ENCODE data around the gene MIGA2.
"Not testable (repeated sequence)": the region's sequence is repeated elsewhere in the genome, so short reads cannot be mapped to it uniquely, and the experiment has no call there.

Gene MIGA2

DNA sequence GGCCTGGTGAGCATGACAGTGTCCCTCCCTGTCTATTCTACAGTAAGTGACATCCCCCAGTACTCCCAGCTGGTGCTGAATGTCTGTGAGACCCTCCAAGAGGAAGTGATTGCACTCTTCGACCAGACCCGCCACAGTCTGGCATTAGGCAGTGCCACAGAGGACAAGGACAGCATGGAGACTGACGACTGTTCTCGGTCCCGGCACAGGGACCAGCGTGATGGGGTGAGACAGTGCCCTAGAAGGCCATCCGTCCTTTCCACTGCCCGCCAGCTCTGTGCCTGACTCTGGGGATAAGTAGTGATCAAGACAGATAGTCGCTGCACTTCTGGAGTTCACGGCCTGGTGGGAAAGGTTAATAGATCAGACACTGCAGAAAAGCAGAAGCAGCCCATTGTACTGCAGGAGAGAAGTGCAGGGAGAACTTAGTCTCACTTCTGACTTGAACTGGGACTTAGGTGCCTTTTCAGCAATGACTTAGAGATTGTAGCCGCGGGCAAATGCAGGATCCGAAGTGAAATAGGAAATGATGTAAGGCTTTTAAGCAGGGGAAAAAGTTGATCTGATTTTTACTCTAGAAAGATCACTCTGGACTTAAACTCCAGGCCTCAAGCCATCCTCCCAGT is 36.7 kb upstream of the MIGA2 start:
- peak overlapping the region; percentile 40; the same call in 1 of the 2 replicates for H3K27ac ChIP-seq
- TF ChIP-seq, protein P1, sequence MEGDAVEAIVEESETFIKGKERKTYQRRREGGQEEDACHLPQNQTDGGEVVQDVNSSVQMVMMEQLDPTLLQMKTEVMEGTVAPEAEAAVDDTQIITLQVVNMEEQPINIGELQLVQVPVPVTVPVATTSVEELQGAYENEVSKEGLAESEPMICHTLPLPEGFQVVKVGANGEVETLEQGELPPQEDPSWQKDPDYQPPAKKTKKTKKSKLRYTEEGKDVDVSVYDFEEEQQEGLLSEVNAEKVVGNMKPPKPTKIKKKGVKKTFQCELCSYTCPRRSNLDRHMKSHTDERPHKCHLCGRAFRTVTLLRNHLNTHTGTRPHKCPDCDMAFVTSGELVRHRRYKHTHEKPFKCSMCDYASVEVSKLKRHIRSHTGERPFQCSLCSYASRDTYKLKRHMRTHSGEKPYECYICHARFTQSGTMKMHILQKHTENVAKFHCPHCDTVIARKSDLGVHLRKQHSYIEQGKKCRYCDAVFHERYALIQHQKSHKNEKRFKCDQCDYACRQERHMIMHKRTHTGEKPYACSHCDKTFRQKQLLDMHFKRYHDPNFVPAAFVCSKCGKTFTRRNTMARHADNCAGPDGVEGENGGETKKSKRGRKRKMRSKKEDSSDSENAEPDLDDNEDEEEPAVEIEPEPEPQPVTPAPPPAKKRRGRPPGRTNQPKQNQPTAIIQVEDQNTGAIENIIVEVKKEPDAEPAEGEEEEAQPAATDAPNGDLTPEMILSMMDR (conservative IDR thresholded peaks at IDR 0.05; ENCODE audit: low read depth), result no peak
- ChIA-PET CTCF (no interaction called here), POLR2A (ENCODE audit: low non-redundant PET) (no interaction called here)
- no peak for DNase-seq (ENCODE audit: low spot score)

DNA sequence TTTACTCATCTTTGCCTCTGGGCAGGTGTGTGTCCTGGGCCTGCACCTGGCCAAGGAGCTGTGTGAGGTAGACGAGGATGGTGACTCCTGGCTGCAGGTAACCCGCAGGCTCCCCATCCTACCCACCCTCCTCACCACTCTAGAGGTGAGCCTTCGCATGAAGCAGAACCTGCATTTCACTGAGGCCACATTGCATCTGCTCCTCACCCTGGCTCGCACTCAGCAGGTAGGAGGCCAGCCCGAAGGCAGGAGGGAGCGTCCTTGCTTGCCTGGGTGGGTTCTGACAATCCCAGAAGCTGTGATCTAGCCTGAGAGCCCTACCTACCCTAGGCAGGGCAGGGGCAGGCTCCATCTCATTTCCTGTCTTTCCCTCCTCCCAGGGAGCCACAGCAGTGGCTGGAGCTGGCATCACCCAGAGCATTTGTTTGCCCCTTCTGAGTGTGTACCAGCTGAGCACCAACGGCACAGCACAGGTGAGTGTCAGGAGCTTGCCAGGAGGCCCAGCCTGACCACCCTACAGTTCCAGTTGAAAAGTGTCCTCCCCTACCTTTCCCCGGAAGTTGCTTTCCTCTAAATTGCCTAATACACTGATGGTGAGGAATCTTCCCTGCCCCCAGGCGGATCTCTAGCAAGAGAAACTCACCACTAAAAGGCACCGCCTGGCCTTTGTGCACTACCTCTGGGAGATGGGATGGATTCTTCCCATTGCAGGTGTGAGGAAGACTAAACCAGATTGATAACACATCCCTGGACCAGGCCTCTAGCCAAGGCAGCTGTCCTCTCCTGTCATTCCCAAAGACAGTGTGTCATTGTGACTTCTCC is 34.7 kb upstream of the MIGA2 start:
- DNase-seq (ENCODE audit: low spot score), result no peak
- ChIA-PET CTCF (interaction anchor here (0.6 to 1.7 kb wide), 3 partner anchors 8 to 363 kb away, joined by 3 to 6 read pairs (median 4); no protein-coding TSS in a partner anchor), POLR2A (ENCODE audit: low non-redundant PET) (no interaction called here)
- H3K27ac ChIP-seq, result peak overlapping the region; percentile 32
- TF ChIP-seq, protein P1 (conservative IDR thresholded peaks at IDR 0.05; ENCODE audit: low read depth), result no peak

DNA sequence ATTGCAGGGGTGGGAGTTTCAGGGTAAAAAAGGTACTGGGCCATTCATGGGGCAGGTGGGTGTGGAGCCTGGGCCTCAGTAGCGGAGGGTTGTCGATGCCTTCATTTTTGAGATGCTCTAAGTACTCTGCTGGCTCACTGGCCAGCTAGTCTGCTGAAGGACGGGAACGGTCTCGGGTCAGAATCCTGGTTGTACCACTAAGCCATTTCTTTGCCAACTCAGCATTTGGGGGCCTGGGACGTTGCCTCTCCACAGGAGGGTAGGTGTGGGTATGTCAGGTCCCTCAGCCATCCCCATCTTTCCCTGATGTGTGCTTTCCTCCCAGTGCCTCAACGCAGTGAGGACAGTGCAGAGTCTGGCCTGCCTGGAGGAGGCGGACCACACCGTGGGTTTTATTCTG is 33.4 kb upstream of the MIGA2 start:
- ChIA-PET CTCF (interaction anchor here (1.7 kb wide), 1 partner anchor 10 kb away, joined by 6 read pairs; no protein-coding TSS in a partner anchor), POLR2A (ENCODE audit: low non-redundant PET) (no interaction called here)
- DNase-seq (ENCODE audit: low spot score), result no peak
- peak overlapping the region; percentile 32 for H3K27ac ChIP-seq
- TF ChIP-seq, protein P1 (conservative IDR thresholded peaks at IDR 0.05; ENCODE audit: low read depth), result no peak

DNA sequence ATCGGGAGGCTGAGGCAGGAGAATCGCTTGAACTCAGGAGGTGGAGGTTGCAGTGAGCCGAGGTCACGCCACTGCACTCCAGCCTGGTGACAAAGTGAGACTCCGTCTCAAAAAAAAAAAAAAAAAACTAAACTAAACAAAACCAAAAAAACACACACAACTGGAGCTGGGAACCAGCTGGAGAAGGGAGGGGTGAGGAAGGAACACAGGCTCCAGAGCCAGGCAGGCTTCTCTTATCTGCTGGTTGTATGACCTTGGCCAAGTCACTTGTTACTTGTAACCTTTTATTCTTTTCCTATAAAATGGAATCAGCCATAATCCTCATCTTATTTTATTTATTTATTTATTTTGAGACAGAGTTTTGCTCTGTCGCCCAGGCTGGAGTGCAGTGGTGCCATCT is 32.3 kb upstream of the MIGA2 start:
- peak overlapping the region; percentile 58 for H3K27ac ChIP-seq
- POLR2A ChIA-PET (ENCODE audit: low non-redundant PET); DNase-seq (ENCODE audit: low spot score): not testable (repeated sequence)
- CTCF ChIA-PET, result interaction anchor here (0.6 kb wide), 1 partner anchor 369 kb away, joined by 3 read pairs; no protein-coding TSS in a partner anchor

DNA sequence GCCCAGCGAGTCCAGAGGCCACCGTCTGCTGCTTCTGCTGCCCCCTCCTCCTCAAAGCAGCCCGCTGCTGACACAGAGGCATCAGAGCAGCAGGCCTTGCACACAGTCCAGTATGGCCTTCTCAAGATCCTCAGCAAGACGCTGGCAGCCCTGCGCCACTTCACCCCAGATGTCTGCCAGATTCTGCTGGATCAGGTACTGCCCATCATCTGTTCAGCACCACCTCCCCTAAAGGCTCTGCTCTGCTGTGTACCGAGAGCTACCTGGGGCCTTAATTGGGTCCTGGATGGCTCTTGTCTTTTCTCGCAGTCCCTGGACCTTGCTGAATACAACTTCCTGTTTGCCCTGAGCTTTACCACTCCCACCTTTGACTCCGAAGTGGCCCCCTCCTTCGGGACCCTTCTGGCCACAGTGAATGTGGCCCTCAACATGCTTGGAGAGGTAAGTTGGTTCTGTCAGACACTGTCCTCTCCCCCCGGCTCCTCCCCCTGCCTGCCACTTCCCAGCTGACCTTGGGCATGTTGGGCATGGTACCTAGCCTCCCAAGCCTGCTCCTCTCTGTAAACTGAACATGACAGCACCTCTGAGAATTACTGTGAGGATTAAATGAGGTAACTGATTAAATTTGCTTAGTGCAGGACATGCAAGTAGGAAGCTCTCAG is 31.0 kb upstream of the MIGA2 start:
- H3K27ac ChIP-seq, result peak overlapping the region; percentile 58
- ChIA-PET POLR2A (ENCODE audit: low non-redundant PET) (interaction anchor here (0.8 kb wide), 1 partner anchor 1673 kb away, joined by 3 read pairs; no protein-coding TSS in a partner anchor), CTCF (interaction anchor here (0.5 to 0.9 kb wide), 6 partner anchors 10 to 1329 kb away, joined by 3 to 4 read pairs (median 4); partner anchors contain the start of gene KYAT1)
- DNase-seq (ENCODE audit: low spot score), result no peak
- TF ChIP-seq, protein P1 (conservative IDR thresholded peaks at IDR 0.05; ENCODE audit: low read depth), result no peak

DNA sequence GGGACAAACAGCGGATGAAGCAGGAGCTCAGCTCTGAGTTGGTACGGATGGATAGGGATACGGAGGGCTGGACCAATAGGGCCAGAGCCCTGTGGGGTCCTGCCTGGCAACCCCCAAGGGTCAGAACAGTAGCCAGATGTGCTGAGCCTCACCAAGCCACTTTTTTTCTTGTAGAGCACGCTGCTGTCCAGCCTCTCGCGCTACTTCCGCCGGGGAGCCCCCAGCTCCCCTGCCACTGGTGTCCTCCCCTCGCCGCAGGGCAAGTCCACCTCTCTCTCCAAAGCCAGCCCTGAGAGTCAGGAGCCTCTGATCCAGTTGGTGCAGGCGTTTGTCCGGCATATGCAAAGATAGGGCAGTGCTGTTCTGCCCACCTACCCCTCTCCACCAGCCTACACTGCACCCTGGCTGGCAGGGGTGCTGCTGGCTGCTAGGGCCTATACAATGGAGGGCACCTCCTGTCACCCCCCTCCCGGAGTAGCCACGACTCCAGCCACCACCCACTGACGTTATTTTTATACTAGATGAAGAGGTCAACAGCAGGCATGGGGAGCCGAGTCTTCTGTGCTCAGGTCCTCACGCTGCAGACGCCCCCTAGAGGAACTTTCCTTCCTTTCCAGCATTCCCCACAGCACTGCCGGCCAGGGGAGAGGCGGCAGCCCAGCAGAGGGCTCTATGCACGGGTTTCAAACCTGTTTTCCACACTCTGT is 29.9 kb upstream of the MIGA2 start:
- TF ChIP-seq, protein P1 (conservative IDR thresholded peaks at IDR 0.05; ENCODE audit: low read depth), result peak; percentile 99
- peak overlapping the region; percentile 58 for H3K27ac ChIP-seq
- CTCF ChIA-PET, result interaction anchor here (0.5 to 1.8 kb wide), 12 partner anchors 8 to 1330 kb away, joined by 3 to 7 read pairs (median 4); no protein-coding TSS in a partner anchor
- POLR2A ChIA-PET (ENCODE audit: low non-redundant PET), result no interaction called here
- peak; percentile 83 for DNase-seq (ENCODE audit: low spot score)

Measured in RWPE1 (cell line).